Activated T-cell treated with anti-CD3 and anti-CD28 coated beads for 1 hour (primary cell): ENCODE data around the gene KLHL6.
"Not testable (repeated sequence)": the region's sequence is repeated elsewhere in the genome, so short reads cannot be mapped to it uniquely, and the experiment has no call there.

Experiments
- DNase-seq: peaks from one replicate; pipeline ENCODE4 v3.0.0-alpha.2; 2020; ENCODE audit warnings: low read depth

The KLHL6 gene

DNA sequence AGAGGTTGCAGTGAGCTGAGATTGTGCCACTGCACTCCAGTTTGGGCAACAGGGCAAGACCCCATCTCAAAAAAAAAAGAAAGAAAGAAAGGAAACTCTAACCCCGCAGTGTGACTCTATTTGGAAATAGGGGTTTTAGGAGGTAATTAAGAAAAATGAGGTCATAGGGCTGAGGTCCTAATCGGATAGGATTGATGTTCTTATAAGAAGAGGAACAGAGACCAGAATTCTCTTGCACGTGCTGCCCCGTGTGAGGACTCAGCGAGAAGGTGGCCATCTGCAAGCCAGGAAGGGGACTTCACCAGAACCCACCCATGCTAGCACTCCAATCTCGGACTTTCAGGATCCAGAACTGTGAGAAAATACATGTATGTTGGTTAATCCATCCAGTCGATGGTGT, 25.8 kb downstream of the KLHL6 start:
- DNase-seq = no peak

DNA sequence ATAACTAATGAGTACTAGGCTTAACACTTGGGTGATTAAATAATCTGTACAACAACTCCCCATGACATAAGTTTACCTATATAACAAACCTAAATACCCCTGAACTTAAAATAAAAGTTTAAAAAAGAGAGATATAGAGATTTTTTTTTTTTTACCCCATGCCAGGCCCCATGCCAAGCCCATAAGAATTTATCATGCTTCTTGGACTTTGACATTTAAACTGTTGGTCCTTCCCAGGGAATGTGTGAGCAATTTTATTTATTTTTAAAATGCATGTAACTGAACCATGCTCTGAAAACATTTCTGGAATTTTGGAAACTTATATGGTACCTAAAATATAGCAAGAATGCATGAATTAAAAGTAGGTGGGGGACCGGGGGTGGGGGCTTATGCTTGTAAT, 26.3 kb downstream of the KLHL6 start:
- DNase-seq = no peak

DNA sequence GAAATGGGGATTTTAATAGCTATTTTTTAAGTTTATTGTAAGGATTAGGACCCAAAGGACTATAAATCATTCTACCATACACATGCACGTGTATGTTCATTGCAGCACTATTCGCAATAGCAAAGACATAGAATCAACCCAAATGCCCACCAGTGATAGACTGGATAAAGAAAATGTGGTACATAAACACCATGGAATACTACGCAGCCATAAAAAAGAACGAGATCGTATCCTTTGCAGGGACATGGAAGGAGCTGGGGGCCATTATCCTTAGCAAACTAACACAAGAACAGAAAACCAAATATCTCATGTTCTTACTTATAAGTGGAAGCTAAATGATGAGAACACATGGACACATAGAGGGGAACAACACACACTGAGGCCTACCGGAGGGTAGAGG, 26.7 kb downstream of the KLHL6 start:
- not testable (repeated sequence) for DNase-seq

DNA sequence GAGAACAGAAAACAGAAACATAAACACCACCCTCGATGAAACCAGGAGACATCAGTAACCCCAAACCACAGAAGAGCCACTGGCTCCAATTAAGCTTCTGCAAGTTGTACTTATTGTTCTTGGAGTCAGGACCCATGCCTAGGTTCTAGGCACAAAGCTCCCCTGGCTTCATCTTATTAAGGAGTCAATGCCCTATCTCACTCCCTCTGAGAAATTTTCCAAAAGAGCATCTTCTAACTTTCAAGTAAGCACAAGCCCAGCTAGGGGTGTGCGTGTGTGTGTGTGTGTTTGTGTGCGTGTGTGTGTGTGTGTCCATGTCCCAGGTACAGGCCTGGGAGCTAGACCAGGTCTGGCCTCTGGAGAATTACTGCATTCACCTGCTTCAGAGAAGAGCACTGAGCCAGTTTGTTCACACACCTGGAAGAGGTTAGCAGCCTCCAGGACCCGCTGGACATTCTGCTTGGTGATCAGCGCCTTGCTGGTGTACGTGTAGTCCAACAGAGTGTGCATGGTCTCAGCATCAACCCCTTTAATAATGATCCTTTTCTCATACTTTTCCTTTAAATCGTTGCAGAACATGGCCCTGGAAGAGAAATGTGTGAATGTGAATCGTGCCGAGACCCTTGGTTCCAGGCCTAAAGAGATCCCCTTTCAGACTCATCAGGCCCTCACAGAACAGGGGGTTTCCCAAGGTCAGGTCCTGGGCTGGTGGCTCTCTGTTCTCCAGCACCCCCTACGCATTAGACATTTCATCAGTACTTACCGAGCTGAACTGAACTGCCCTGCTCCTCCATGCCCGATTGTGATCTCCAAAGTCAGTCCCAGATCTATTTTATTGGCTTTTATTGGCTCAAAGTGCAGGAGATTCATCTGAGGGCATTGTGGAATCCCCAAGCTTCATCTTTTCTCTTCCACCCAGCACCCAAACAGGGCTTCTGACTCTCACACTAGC, 27.8 kb downstream of the KLHL6 start:
- DNase-seq = no peak

DNA sequence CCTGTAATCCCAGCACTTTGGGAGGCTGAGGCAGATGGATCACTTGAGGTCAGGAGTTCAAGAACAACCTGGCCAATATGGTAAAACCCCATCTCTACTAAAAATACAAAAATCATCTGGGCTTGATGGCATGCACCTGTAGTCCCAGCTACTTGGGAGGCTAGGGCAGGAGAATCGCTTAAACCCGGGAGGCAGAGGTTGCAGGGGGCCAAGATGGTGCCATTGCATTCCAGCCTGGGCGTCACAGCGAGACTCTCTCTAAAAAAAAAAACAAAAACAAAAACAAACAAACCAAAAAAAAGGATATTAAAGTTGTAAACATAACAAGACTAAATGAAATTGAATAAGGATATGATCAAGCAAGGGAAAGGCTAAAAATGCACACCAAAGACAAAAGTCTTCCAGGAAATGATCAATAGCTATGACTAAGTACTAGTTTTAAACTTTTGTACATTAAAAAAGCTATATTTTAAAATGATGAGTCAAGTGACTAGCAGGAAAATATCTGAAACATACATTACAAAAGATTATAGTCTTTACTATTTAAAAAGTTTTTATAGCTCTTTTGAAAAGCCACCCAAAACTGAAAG, 28.6 kb downstream of the KLHL6 start:
- no peak for DNase-seq

DNA sequence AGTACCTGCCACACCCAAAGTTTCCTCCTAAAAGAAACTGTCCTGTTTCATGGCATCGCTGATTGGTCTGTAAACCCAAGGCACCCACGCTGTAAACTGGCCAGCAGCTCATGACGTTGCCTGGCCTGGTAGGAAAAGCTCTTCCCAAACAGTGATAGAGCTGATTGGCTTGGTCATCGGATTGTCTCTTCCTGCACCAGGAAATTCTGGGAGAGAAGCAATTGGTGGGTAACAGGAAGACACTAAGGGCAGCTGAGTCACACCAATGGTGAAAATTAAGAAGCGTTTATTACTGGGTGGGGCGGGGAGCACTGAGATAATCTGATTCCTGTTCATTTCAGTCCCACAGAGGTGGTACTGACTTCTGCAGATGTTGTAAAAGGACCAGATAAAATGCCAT, 31.0 kb downstream of the KLHL6 start:
- no peak for DNase-seq

DNA sequence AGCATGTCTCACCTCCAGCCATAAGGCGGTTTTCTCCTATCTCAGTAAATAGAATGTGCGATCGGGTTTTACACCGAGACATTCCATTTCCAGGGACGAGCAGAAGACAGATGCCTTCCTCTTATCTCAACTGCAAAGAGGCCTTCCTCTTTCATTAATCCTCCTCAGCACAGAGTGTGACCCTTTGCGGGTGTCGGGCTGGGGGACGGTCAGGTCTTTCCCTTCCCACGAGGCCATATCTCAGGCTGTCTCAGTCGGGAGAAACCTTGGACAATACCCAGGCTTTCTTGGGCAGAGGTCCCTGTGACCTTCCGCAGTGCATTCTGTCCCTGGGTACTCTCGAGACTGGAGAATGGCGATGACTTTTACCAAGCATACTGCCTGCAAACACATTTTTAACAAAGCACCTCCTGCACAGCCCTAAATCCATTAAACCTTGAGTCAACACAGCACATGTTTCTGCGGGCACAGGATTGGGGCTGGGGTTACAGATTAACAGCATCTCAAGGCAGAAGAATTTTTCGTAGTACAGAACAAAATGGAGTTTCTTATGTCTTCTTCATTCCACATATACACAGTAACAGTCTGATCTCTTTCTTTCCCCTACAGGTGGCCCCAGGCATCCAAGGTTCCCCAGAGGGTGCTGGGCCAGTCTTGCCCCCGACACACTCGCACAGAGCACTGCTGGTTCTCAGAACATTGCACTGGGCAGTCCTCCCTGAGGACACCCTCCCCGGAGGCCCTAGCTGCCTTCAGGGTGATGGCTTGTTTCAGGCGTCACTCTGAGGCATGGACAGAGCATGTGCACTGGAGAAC, 34.6 kb downstream of the KLHL6 start:
- DNase-seq = not testable (repeated sequence)

DNA sequence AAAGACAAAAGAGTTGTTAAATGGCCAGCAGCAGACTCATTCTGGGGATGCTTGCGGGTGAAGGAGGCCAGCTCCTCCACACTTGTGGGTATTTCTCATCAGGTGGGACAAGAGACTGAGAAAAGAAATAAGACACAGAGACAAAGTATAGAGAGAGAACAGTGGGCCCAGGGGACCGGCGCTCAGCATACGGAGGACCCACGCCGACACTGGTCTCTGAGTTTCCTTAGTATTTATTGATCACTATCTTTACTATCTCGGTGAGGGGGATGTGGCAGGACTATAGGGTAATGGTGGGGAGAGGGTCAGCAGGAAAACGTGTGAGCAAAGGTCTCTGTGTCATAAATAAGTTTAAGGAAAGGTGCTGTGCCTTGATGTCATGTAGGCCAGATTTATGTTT, 35.2 kb downstream of the KLHL6 start:
- DNase-seq = not testable (repeated sequence)

DNA sequence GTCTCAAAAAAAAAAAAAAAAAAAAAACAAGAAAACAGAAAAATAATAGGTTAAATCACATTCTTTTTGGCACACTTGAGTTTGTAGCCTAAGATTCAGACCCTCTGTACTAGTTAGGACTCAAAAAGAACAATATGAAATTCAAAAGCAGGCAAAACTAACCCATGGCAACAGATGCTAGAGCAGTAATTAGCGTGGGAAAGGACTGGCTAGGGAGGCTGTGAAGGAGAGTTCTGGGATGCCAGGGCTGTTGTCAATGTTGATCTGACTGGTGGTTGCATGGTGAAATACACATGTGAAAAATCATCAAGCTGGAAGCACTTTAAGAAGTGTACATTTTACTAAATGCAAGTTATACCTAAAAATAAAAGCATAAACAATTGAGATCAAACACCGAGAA, 35.6 kb downstream of the KLHL6 start:
- no peak for DNase-seq

DNA sequence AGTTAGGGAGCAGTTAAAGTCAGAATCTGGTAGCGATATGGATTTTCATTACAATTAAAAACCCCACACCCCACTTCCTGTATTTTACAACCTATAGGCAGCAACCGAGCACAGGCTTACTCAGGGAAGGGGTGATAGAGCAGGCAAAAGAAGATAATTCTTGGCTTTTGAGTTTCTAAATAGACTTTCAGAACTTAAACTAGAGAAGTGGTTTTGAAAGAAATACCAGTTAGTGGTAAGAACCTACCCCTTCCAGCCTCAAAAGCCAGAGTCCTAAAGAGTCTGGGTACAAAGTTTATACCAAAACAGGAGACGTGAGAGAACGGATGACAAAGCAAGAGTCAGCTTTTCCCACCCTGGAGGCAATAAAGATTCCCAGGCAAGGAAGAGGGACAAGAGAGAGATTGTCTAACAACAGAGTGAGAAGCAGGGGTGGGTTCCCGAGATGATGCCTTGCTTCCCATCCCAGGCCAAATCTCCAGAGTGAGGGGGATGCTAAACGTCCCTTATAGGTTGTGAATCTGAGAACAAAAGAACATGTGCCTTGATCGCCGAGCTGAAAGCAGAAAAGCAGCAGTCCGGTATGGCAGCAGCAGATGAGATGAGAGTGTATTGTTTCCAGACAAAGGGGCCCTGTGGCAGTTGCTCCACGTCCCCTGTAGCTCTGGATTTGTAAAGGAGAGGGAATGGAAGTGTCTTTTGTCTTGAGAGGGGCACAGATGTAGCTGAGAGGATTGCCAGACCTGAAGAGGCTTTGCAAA, 36.8 kb downstream of the KLHL6 start:
- DNase-seq = no peak

DNA sequence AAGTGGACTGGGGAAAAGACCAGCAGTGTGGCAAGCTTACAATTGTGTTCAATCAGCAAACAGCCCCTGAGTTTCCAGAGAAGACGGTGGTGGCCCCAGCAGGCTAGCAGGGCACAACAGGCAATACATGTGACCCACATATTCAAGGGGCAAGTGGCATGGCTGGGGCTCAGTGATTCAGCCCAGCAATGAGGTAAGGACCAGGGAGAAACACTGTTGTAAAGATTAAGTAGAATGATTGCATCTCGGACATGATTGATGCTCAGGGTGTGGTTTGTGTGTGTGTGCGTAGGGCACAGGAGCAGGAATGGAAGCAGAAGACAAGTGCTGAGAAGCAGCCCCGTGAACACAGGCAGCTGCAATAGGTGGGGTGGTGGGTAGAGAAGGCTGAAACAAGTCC, 37.9 kb downstream of the KLHL6 start:
- DNase-seq = no peak

DNA sequence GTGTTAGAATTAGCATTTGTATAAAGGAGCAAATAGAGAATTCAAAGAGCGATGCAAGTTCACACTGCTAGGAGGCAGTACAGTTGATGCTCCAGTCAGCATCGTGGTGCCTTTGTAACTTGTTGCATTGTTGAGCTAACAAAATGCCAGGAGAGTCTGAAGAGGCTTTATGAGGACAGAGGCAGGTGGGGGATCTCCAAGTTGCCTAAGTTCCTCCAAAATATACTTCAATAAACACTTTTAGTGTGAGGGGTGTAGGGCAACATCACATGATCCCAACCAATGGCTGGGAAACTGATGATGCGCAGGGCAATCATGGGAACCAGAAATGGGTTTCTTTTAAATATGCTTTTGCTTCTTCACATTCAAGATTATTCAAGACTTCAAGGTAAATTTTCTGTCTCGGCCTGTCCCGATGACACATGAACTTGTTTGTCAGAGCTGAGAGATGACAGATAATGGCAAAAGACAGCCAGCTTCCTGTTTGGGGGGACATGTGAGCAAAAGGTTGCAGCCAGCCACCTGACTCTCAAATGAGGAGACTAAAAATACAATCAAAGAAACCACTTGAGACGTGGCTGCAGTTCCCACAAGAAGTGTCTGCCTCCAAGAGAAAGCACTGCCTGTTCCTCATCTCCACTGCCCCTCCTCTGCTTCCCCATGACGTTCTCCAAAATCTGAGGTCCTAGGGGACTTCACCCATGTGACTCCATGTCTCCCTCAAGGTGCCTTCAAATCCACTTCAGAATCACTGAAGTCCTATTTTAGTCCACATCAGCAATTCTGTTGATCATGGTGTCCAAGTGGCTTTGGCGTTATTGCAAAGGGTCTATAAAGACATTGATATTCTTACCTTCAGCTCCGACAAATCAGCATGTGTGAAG, 39.3 kb downstream of the KLHL6 start:
- DNase-seq = peak; percentile 42

DNA sequence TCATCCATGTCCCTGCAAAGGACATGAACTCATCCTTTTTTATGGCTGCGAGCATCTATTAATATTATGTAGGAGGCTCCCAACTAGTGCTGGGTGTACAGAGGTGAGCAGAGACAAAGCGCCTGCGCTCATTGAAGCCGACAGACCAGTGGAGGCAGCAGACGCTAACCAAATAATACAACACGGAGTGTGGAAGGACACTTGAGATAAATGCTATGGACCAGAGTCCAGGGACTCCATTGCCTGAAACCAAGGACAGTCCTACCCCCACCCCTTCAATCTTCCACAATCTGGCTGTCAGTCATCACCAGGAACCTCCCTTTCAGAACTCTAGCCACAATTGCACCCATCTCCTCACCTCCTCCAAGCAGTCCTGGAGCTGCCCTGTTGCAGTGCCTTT, 41.5 kb downstream of the KLHL6 start:
- no peak for DNase-seq

DNA sequence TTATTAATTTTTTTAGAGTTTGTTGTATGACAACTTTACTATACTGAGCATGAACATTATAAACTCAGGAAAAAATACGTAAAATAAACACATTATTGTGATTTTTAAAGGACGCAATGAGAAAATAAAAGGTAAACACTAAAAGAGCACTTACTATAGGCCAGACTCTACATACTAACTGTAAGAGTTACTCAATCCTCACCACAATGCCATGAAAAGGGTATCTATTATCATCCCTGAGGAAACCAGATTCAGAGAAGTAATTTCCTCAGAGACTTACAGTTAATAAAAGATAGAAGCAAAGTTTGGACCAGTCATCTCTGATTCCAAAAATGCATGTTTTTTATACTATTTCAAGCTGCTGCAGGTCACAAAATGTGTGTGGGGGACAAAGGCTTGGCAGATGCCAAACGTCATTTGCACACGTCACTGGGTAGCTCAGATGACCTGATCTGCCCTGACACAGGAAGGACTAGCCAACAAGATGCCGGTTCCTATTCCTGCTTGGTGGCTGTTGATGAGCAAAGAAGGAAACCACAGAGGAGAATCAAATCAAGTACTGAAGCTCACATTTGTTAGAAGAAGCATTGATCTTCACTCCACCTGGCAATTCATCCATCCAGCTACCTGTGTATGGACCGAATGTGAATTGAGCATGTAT, 42.3 kb downstream of the KLHL6 start:
- peak; percentile 33 for DNase-seq

DNA sequence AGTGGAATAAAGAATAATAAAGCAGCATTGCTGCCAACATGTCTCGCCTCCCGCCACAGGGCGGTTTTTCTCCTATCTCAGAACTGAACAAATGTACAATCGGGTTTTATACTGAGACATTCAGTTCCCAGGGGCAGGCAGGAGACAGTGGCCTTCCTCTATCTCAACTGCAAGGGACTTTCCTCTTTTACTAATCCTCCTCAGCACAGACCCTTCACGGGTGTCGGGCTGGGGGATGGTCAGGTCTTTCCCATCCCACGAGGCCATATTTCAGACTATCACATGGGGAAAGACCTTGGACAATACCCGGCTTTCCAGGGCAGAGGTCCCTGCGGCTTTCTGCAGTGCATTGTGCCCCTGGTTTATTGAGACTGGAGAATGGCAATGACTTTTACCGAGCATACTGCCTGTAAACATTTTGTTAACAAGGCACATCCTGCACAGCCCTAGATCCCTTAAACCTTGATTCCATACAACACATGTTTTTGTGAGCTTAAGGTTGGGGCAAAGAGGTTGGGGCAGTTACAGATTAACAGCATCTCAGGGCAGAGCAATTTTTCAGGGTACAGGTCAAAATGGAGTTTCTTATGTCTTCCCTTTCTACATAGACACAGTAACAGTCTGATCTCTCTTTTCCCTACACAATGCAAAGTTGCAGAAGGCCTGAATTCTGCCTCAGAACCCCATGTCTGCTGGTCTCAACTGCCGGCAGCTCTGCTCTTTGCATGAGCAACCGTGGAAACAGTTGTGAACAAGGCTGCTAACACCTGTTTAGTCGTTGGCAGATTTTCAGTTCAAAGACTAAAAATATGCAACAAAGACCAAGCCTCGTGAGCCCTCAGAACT, 44.0 kb downstream of the KLHL6 start:
- not testable (repeated sequence) for DNase-seq

DNA sequence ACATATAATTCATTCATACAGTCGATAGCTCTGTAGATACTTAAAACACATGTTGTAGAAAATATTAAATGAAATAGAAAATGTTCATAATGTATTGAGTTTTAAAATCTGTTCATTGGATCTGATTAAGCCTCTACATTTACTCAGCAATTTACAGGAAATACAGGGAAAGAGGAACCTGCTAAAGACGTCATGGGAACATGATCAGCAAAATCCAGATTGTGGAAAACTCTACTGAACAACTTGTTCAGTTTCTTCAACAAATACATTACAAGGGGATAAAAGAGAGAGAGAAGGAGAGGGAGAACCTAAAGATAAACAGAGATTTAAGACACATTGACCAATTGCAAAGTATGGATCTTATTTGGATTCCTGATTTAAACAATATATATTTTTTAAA, 46.7 kb downstream of the KLHL6 start:
- DNase-seq = no peak

DNA sequence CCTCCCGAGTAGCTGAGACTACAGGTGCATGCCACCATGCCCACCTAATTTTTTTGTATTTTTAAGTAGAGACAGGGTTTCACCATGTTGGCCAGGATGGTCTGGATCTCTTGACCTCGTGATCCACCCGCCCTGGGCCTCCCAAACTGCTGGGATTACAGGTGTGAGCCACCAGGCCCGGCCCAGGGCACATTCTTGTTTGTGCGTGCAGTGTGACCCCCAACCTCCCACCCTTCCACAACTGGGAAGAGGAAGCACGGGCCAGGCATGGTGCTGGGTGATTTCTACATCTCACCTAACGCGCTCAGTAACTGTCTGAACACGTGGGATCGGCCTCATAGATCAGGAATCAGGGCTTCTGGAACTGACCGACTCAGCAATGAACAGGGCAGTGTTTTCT, 48.0 kb downstream of the KLHL6 start:
- DNase-seq = no peak

DNA sequence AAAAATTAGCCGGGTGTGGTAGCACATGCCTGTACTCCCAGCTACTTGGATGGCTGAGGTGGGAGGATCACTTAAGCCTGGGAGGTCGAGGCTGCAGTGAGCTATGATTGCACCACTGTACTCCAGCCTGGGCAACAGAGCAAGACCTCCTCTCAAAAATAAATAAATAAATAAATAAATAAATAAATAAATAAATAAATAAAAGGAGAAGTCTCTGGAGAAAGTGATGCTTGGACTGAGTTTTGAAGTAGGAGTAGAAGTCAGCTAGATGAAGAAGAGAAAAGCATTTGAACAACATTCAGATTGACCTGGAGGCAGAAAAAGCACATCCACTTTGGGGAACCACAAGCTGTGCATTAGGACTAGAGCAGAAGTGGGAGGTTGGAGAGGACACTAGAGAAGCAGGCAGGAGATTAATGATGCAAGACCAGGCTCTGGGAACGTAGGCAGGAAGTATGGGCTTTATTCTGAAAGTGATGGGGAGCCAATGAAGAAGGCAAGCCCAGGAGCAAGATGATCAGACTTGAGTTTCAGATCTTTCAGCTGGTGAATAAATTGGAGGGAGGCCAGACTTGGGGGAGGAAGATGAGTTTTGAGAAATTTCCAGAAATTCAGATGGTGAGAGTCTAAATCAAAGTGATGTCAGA, 48.7 kb downstream of the KLHL6 start:
- DNase-seq = no peak

DNA sequence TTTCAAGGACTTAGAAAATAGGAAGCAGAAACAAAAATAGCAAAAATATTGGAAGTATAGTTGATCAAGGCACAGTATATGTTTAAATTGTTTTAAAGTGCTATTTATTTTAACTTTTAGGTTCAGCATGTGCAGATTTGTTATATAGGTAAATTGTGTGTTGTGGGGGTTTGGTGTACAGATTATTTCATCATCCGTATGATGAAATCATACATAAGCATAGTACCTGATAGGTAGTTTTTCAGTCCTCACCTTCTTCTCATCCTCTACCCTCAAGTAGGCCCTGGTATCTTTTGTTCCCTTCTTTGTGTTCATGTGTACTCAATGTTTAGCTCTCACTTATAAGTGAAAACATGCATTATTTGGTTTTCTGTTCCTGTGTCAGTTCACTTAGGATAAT, 50.9 kb downstream of the KLHL6 start:
- DNase-seq = no peak
